Measurements from ENCODE around the gene MYOZ2.

- TF ChIP-seq ARNTL (CRISPR knock-in tag; IDR thresholded peaks at IDR 0.05; ENCODE audit: borderline replicate concordance, low read depth) = no peak
- no peak for TF ChIP-seq CSDC2 (CRISPR knock-in tag; IDR thresholded peaks at IDR 0.05)
- TF ChIP-seq ZNF70 (CRISPR knock-in tag; IDR thresholded peaks at IDR 0.05) = no peak
- no peak for TF ChIP-seq PATZ1 (CRISPR knock-in tag; IDR thresholded peaks at IDR 0.05; ENCODE audit: borderline replicate concordance)
- TF ChIP-seq ZNF8 (CRISPR knock-in tag; IDR thresholded peaks at IDR 0.05) = no peak
- TF ChIP-seq BACH2 (CRISPR knock-in tag; IDR thresholded peaks at IDR 0.05; ENCODE audit: borderline replicate concordance) = no peak
- TF ChIP-seq PPARA (CRISPR knock-in tag; IDR thresholded peaks at IDR 0.05; ENCODE audit: borderline replicate concordance) = no peak
- no peak for TF ChIP-seq POU6F1 (CRISPR knock-in tag; IDR thresholded peaks at IDR 0.05; ENCODE audit: borderline replicate concordance, low read depth)
- TF ChIP-seq OSR1 (CRISPR knock-in tag; IDR thresholded peaks at IDR 0.05) = no peak
- no peak for TF ChIP-seq RARB (CRISPR knock-in tag; IDR thresholded peaks at IDR 0.05)
- TF ChIP-seq TSHZ2 (CRISPR knock-in tag; IDR thresholded peaks at IDR 0.05) = no peak
- TF ChIP-seq CREB5 (CRISPR knock-in tag; IDR thresholded peaks at IDR 0.05; ENCODE audit: low read depth) = no peak
Measured at GRCh38 chr4:119211867-119212233, 76.2 kb downstream of the MYOZ2 start.

Data from SK-N-SH treated with all-trans-retinoic acid at 6 μM for 48 hours (cell line).